NCI-H2171 (cell line): ENCODE data around the gene FLII.

Experiments used
- DNase-seq: peaks from one replicate; lab custom pipeline; 2025; lab: John Stamatoyannopoulos, UW

Gene FLII

GRCh38 chr17:18241229-18241871, 17.2 kb downstream of the FLII start:
- no peak for DNase-seq

- DNase-seq = no peak
Observed at GRCh38 chr17:18240449-18240848, 18.1 kb downstream of the FLII start.

- no peak for DNase-seq
Observed at GRCh38 chr17:18238299-18238698, 20.2 kb downstream of the FLII start.

- DNase-seq = no peak
Observed at GRCh38 chr17:18237461-18237860, 21.1 kb downstream of the FLII start.

- DNase-seq = no peak
Observed at GRCh38 chr17:18236494-18236893, 22.0 kb downstream of the FLII start.

DNA sequence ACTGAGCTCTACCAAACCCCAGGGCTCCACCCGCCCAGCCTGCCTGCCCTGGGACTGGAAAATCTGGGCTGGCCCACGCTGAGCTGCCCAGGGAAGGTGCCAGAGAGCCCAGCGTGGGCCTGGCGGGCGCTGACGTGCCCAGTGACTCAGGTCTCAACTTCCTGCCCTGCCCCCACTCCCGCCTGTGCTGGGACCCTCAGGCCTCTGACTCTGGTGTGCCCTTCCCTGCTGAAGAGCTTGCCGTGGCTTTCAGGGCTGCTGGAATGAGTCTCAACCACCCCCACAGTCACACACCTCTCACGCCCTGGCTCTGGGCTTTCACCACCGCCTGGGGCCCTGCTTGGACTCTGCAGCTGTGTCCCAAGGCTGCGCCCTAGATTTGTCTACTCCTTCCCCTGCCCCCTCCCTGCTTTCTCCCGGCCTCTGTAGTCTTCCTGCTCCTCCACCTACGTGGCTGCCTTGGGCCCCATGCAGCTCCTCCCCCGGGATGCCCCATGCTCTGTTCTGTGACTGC, 22.7 kb downstream of the FLII start:
- no peak for DNase-seq

GRCh38 chr17:18234853-18235380, 23.6 kb downstream of the FLII start:
- no peak for DNase-seq

DNA sequence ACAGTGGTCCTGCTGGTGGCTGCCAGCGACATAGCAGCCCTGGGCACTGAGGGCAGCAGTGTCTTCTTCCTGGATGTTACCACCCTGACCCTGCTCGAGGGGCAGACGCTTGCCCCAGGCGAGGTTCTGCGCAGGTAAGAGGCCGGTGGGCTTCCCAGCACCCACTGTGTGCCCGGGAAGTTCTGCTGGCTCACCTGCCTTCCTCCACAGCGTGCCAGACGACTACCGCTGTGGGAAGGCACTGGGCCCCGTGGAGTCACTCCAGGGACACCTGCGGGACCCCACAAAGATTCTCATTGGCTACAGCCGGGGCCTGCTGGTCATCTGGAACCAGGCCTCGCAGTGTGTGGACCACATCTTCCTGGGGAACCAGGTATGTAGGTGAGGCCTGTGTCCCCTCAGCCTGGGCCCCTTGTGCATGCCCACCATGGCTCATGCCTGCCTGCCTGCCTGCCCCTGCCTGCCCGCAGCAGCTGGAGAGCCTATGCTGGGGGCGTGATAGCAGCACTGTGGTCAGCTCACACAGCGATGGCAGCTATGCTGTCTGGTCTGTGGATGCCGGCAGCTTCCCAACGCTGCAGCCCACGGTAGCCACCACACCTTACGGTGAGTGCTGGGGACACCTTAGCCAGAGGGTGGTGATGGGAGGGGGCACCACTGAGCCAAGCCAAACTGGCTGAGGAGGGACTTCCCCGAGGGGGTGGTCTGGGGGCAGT, 24.6 kb downstream of the FLII start:
- no peak for DNase-seq

GRCh38 chr17:18231164-18231563, 27.4 kb downstream of the FLII start:
- DNase-seq = no peak

DNA sequence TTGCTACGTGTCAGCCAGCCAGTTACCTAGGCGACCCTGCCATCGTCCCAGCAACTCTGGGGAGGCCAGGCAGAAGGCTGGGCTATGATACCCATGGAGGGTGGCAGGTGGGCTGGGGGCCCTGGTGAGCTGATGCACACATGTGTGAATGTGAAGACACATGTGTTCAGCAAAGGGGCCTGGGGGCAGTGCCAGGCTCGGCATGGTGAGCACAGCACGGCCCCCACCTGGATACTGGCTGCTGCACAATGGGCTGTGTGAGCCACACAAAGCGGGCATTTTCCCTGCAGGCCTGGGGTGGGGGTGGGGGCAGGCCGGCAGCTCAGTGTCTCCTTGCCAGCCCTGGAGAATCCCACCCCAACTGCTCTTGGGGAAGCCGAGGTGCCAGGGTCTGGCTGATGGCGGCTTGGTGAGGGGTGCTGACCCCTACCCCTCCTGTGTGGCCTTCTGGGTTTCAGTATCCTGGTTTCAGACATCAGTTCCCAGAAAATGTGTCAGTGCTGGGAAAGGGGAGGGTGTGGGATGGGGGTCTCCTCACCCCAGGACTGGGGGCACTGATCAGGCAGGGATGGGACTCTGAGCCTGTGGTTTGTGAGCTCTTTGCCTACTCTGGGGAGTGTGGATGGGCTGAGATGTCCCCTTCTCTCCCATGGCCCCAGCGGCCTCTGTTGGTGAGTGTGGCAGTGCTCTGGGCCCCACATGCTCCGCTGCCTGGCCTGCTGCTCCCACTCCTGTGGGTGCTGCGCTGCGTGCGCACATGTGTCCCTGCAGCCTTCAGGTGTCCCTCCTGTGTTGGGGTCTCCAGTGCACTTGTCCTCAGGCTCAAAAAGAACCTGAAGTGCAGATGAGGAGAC, 28.0 kb downstream of the FLII start:
- DNase-seq = no peak

DNA sequence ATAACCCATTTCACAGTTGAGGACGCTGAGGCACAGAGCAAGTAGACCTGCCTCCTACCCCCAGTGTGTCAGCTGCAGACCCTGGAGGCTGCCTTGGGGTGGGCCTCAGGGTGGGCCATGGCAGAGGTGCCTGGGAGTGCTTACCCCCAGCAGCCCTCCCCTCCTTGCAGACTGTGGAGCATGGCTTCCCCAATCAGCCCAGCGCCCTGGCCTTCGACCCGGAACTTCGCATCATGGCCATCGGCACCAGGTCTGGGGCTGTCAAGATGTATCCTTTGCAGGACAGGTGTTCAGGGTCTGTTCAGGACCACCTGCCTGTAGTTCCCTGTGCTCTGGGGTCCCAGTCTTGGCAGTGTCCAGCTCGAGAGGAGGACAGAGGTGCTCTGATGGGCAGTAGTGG, 28.8 kb downstream of the FLII start:
- no peak for DNase-seq

- DNase-seq = no peak
Observed at GRCh38 chr17:18229254-18229653, 29.3 kb downstream of the FLII start.

- DNase-seq = no peak
Observed at GRCh38 chr17:18228176-18228682, 30.3 kb downstream of the FLII start.

DNA sequence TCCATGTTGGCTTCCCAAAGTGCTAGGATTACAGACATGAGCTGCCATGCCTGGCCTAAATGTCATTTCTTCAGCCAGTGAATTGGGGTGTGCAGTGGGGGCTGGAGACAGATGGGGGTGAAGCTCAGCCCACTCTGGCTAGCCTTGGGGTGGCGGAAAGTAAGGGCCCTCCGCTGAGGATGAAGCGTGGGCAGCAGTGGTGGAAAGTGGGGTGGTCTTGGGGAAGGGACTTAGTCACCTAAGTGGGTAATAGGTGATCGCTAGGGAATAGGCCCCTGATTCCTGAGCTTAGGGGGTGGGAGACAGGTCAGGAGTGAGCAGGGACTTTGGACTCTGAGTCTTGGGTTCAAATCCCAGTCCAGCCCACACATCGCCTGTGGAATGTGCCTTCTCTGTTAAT, 30.9 kb downstream of the FLII start:
- DNase-seq = no peak

GRCh38 chr17:18226284-18226945, 32.1 kb downstream of the FLII start:
- no peak for DNase-seq

DNA sequence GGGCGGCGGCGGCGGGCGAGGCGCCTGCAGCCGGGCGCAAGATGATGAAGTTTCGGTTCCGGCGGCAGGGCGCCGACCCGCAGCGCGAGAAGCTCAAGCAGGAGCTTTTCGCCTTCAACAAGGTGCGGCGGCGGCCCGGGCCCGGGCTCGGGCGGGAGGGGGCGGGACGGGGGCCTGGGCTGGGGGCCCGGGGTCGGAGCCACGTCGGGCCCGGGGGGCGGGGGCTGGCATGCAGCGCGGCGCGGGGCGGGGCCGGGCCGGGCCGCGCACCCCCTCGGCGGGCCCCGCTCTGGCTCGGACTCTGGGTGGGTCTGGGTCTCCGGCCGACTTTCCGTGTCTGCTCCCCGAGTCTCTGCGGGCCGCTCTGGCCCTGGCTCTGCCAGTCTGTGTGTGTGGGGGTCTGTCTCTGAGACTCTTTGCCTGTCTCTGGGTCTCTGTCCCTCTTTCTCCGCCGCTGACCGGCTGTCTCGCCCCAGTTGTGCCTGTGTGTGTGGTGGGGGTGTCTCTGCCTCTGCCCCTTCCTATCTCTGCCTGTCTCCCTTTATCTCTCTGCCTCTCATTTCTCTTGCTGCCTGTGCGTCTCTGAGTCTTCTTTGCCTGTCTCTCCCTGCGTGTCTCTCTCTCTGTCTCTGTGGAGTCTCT, 32.8 kb downstream of the FLII start:
- DNase-seq = no peak

DNA sequence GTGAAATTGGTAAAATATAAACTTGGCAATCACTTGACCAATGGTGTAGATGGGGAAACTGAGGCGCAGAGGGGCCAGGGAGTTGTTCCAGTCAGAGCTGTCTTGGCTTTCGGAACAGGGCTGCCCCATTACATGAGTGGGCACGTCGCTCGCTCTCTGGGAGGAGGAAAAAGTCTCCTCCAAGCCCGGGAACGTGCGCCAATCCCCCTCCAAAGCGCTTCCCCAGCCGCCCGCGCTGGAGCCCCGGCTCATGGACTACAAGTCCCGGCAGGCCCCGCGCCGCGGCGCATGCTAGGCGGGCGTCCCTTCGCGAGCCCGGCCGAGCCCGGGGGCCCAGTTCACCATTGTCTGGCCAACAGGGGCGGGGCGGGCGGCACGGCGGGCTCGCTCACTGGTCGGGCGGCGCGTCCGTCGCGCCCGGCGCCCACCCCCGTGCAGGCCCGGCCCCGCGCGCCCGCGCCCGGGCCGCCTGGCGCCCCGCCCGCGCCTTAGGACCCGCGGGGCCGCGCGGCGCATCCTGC, 33.4 kb downstream of the FLII start, which contains the start of gene LLGL1:
LLGL1 (plus strand) TSS at position 515 of the 521 bp plus-strand sequence. CDS start 48 bp downstream, outside the sequence.
- peak; percentile 95 for DNase-seq

DNA sequence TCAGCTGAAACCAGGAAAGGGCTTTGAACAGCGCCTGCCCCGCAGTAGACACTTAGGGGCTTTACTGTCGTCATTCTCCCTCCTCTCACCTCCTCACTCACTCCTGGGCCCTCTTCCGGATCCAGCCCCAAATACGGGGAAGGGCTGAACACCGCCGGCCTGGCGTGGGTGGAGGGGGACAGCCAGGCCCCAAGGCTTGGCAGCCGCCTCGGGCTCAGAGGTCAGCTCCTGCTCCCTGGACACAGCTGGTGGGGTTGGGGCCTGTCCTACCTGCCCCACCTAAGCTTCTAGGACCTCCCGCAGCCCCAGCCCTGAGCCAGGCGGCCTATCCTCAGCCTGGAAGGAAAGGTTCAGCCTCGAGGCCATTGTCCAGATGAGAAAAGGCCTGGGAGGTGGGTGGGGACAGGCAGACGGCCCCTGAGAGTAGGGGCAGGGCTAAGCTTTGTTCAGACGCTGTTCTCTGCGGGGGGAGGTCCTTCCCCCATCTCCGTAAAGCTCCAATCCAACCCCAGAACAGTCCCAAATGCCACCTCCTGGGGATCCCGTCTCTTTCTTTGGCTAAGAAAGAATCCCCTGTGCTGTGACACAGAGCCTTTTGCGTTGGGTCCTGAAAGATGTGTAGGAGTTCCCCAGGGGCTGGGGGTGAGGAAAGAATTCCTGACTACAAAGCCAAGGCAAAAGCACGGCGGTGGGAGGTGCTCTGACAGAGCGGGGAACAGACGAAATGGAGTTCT, 34.0 kb downstream of the FLII start:
- DNase-seq = no peak

DNA sequence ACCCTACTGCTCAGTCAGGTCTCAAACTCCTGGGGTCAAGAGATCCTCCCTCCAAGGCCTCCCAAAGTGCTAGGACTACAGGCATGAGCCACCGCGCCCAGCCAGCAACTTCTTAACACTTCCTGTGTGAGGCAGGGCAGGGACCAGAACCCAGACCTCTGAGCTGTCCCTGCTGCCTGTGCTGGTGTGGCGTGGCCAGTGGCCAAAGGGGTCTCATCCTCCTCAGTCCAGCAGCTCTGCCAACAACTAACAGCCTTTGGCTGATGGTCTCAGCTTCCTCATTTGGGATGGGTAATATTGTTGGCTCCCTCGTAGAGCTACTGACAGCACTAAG, 34.5 kb downstream of the FLII start:
- DNase-seq = no peak

GRCh38 chr17:18218756-18219415, 39.7 kb downstream of the FLII start:
- DNase-seq = no peak
